ENCODE data around the gene TBX10.
"Not testable (repeated sequence)": the region's sequence is repeated elsewhere in the genome, so short reads cannot be mapped to it uniquely, and the experiment has no call there.

Gene TBX10

DNA sequence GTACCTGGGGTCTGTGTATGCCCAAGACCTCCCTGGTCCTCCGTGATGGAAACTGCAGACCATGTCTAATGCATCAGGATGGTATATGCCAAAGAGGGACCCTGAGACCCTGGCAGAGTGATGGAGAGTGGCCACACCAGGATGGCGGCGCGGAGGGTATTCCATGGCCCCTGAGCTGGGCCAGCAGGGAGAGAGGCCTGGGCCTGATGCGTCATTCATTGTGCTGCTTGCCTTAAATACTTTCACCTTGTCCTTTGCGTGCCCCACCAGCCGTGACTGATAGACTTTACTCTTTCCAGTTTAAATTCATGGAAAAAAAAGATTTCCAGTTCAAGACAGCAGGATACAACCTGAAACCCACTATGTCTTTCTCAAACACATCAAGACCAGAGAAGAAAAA lies 38.5 kb downstream of the TBX10 start:
- TF ChIP-seq, protein P1, sequence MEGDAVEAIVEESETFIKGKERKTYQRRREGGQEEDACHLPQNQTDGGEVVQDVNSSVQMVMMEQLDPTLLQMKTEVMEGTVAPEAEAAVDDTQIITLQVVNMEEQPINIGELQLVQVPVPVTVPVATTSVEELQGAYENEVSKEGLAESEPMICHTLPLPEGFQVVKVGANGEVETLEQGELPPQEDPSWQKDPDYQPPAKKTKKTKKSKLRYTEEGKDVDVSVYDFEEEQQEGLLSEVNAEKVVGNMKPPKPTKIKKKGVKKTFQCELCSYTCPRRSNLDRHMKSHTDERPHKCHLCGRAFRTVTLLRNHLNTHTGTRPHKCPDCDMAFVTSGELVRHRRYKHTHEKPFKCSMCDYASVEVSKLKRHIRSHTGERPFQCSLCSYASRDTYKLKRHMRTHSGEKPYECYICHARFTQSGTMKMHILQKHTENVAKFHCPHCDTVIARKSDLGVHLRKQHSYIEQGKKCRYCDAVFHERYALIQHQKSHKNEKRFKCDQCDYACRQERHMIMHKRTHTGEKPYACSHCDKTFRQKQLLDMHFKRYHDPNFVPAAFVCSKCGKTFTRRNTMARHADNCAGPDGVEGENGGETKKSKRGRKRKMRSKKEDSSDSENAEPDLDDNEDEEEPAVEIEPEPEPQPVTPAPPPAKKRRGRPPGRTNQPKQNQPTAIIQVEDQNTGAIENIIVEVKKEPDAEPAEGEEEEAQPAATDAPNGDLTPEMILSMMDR (IDR thresholded peaks at IDR 0.05; ENCODE audit: low read length, missing control alignments), result no peak
- DNase-seq (ENCODE audit: low read depth), result no peak
- no peak overlapping the region for H3K4me3 ChIP-seq (replicated peaks; ENCODE audit: low read depth, low read length)

DNA sequence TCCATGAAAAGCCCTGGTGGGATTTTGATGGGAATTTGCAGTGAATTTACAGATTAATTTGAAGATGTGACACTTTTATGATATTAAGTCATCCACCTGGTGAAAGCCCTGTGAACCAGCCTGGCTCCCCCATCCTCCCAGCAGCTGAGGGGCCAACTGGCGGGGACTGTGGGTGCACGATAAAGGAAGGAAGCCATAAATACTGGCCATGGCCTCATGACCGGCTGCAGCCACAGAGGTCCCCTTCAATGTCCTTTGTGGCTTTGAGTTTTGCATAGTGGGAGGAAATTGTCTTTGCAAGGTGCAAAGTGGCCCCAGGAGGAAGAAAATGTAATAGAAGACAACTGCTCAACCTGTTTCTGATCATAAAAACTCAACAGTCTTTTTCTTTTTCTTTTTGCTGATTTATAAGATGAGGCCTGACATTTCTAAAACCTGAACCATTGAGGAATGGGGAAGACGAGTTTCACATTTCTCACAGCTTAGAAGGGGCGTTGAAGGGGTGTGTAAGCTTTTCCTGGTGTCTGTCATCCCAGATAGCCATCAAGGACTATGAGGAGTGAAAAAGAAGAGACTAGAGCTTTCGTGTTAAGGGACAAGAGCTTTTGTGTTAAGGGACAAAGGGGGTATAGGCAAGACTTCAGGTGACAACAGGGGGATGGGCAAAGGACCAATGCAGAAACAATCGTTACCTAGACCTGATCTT lies 39.1 kb downstream of the TBX10 start:
- no peak for DNase-seq (ENCODE audit: low read depth)
- TF ChIP-seq, protein P1 (IDR thresholded peaks at IDR 0.05; ENCODE audit: low read length, missing control alignments), result no peak
- no peak overlapping the region for H3K4me3 ChIP-seq (replicated peaks; ENCODE audit: low read depth, low read length)

DNA sequence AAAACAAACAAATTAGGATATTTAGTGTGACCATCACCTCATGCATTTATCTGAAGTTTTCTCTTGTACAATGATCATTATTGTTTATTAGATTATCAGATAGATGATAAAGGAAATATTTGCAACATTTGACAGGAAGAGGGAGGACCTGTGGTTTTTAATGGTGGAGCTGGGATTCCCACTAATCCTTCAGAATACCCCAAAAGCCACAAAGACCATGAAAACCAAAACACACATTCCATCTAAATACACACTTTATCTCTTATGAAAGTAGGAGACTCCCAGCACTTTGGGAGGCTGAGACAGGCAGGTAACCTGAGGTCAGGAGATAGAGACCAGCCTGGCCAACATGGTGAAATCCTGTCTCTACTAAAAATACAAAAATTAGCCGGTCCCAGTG lies 40.4 kb downstream of the TBX10 start:
- no peak for DNase-seq (ENCODE audit: low read depth)
- TF ChIP-seq, protein P1 (IDR thresholded peaks at IDR 0.05; ENCODE audit: low read length, missing control alignments), result no peak
- H3K4me3 ChIP-seq (replicated peaks; ENCODE audit: low read depth, low read length), result no peak overlapping the region

DNA sequence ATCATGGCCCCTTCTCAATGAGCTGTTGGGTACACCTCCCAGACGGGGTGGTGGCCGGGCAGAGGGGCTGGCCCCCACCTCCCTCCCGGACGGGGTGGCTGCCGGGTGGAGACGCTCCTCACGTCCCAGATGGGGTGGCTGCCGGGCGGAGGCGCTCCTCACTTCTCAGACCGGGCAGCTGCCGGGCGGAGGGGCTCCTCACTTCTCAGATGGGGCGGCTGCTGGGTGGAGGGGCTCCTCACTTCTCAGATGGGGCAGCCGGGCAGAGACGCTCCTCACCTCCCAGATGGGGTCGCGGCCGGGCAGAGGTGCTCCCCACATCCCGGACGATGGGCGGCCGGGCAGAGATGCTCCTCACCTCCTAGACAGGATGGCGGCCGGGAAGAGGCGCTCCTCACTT lies 41.6 kb downstream of the TBX10 start:
- H3K4me3 ChIP-seq (replicated peaks; ENCODE audit: low read depth, low read length); DNase-seq (ENCODE audit: low read depth): not testable (repeated sequence)

DNA sequence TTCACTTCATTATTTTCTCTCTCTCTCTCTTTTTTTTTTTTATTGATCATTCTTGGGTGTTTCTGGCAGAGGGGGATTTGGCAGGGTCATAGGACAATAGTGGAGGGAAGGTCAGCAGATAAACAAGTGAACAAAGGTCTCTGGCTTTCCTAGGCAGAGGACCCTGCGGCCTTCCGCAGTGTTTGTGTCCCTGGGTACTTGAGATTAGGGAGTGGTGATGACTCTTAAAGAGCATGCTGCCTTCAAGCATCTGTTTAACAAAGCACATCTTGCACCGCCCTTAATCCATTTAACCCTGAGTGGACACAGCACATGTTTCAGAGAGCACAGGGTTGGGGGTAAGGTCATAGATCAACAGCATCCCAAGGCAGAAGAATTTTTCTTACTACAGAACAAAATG lies 42.1 kb downstream of the TBX10 start:
- not testable (repeated sequence) for DNase-seq (ENCODE audit: low read depth); H3K4me3 ChIP-seq (replicated peaks; ENCODE audit: low read depth, low read length)

DNA sequence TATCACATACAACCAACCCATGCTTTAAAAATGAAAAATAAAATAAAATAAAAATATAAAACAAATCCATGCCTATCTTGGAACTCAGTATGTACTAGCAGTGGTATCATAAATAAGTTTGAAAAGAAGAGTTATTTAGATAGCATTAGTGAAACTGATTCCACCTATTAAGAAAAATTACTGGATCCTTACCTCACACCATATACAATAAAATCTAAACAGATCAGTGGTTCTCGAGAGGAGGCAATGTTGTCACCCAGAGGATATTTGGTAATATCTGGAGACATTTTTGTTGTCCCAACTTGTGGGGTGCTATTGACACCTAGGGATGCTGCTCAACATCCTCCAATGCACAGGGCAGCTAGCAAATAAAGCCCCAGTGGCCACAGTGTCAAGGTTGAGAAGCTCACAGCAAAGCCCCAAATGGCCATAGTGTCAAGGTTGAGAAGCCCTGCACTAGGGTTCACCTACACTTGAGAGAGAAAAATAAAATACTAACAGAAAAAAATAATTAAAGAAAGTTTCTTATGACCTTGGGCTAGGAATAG lies 42.7 kb downstream of the TBX10 start:
- no peak overlapping the region for H3K4me3 ChIP-seq (replicated peaks; ENCODE audit: low read depth, low read length)
- no peak for DNase-seq (ENCODE audit: low read depth)
- TF ChIP-seq, protein P1 (IDR thresholded peaks at IDR 0.05; ENCODE audit: low read length, missing control alignments), result no peak

DNA sequence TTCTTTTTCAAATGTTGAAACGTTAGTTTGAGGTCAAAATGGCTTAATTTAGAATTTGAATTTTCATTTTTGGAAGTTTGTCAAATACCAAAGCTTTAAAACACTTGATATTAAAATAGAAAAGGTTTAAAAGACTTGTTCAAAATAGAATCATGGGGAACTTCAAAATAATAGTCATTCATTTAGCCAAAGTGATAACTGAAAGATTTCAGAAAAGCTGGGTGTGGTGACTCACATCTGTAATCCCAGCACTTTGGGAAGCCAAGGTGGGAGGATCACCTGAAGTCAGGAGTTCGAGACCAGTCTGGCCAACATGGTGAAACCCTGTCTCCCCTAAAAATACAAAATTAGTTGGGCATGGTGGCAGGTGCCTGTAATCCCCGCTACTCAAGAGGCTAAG lies 45.1 kb downstream of the TBX10 start:
- no peak for DNase-seq (ENCODE audit: low read depth)
- H3K4me3 ChIP-seq (replicated peaks; ENCODE audit: low read depth, low read length), result no peak overlapping the region
- TF ChIP-seq, protein P1 (IDR thresholded peaks at IDR 0.05; ENCODE audit: low read length, missing control alignments), result no peak

DNA sequence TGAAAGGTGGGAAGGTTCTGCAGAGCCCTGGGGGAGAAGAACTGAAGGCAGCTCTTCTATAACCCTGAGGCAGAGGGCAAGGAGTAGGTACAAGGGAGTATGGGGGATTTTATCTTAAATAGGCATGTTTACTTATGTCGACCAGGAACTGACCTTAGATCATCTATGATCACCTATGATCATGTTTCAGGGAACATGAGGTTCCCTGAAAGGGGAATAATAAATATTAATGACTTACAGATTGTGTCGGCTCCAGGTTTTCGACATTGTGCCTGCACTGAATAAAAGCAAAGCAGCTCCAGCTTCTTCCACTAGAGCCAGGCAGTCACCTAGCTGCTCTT lies 46.0 kb downstream of the TBX10 start:
- no peak overlapping the region for H3K4me3 ChIP-seq (replicated peaks; ENCODE audit: low read depth, low read length)
- TF ChIP-seq, protein P1 (IDR thresholded peaks at IDR 0.05; ENCODE audit: low read length, missing control alignments), result no peak
- DNase-seq (ENCODE audit: low read depth), result no peak

Data from fibroblast of pulmonary artery (primary cell).